HG03378 (cell line): ENCODE data around the gene CCNK.

Experiments used
- ATAC-seq: cut with Tn5 transposase; IDR thresholded peaks from one replicate; pipeline ENCODE4 v1.9.1; 2021; ENCODE audit warnings: mild to moderate bottlenecking, moderate library complexity; ENCODE audit not compliant: unreplicated experiment

Gene CCNK

GRCh38 chr14:99465288-99465687 is 15.9 kb upstream of the CCNK start:
- ATAC-seq: no peak

- no peak for ATAC-seq
These were observed 14.5 kb upstream of the CCNK start for GRCh38 chr14:99466758-99467157.

DNA sequence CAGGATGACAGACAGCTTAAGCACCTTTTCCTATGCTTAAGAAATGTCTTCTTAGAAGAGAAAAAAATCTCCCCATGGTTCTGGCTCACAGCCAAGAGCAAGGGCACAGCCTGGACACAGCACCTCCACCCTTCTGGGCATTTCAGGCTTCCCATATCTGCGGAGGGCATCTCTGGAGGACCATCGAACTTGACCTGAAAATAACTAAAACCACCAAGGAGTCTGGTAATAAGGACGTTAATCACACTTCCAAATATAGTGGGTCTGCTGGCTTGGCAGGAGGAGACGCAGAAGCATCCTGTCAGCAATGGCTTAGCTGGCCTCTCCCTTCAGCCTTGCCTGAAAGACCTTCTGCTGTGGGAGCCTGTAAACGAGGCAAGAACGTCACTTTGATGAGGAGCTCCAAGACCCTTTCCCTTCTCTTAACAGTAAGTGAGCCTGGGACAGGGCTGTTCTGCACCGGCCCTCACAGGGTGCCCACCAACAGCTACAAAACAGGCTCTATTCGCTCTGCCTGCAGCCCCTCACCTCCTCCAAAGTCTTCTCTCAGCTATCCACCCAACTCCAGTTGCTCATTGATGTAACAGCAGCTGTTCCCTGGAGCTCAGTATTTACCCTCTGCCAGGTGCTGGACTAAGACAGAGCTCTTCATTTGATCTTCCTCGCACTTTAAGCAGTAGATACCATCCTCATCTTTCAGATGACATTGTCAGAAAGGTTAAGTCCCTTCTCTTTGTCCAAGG is 13.7 kb upstream of the CCNK start:
- no peak for ATAC-seq

DNA sequence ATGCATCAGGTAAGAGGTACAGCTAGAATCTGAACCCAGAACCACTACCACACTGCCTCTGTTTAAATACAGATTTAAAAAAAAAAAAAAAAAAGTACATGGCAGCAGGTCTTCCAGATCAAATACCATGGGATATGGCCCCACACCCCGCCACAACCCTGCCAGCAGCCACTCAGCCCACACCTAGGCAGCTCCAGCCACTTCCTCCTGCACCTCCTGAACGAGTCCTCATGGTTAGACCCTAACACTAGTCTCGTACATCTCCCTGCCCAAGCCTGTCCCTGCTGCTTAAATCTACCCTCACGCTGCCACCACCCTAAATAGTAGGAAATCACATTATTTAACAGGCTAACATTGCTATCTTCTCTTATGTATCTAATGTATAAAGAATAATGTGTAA is 13.1 kb upstream of the CCNK start:
- ATAC-seq: no peak

- no peak for ATAC-seq
These were observed 12.2 kb upstream of the CCNK start for GRCh38 chr14:99468836-99469592.

GRCh38 chr14:99471731-99472130 is 9.5 kb upstream of the CCNK start:
- ATAC-seq: no peak

- ATAC-seq: no peak
These were observed 8.3 kb upstream of the CCNK start for GRCh38 chr14:99472937-99473336.

DNA sequence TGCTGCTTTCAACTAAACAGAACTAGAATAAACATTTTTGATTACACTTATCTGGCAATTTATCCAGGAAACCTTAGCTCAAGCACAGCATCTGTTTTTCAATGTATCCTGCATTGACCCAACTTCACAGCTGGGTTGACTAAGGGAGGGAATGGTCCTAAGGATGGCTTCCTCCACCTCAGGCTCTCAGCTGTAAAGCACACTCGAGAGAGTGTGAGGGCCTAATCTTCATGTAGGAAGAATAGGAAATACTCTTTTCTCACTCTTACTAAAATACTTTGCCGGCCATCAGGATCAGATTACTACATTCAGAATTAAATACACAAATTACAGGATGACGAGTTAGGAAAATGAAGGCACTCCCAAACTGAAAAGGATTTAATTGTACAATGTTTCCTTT is 7.8 kb upstream of the CCNK start:
- no peak for ATAC-seq

- no peak for ATAC-seq
These were observed 6.0 kb upstream of the CCNK start for GRCh38 chr14:99475179-99475578.

DNA sequence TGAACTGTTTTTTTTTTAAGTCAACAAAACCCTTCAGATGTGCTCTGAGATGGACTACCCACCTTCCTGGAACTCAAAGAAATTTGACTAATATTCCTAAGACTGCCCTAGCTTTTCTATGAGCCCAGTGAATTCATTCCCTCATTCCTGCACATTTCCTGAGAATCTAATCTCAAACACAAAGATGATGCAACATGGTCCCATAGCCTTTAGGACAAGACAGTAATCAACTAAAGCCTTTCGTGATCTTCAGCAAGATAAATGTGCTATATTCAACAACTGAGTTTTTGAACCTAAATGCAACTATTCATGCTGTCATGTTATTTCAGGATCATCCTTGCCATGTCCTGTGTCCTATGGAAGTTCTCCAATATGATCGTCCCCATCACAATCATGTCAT is 5.5 kb upstream of the CCNK start:
- ATAC-seq: no peak

DNA sequence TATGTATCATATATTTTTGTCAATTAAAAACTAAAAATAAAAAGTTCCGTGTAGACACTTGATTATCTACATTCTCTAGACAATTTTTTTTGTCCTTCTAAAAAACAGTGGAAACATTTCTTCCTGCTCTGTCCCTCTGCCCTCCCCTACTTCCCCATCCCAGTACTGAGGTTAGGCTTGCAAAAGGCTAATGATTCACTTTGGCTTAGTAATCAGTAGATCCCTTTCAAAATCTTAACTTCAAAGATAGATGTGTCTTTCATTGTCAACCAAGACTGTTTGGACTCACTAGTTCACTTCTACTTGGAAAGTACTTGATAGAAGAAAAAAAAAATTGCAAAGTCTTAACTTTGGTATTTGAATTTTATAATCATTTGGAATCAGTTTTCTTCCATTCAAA is 4.3 kb upstream of the CCNK start:
- ATAC-seq: no peak

DNA sequence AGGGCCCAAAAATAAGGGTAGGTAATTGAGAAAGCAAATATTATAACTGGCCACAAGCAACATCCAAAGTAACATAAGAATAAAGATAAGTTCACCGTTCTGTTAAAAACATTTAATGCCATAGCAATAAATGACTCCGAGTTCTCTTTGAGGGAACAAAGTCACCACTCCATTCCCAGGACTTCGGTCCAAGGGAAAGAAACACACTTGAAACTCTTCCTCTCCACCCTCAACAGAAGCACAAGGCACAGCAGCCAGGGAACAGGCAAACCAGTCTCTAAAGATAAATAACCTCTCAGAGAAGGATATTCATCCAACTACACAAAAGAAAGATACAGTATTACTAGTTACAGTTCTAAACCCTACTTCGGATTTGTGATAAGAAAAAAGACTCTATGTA is 3.1 kb upstream of the CCNK start:
- no peak for ATAC-seq

- ATAC-seq: no peak
These were observed 1.9 kb upstream of the CCNK start for GRCh38 chr14:99479160-99479905.

DNA sequence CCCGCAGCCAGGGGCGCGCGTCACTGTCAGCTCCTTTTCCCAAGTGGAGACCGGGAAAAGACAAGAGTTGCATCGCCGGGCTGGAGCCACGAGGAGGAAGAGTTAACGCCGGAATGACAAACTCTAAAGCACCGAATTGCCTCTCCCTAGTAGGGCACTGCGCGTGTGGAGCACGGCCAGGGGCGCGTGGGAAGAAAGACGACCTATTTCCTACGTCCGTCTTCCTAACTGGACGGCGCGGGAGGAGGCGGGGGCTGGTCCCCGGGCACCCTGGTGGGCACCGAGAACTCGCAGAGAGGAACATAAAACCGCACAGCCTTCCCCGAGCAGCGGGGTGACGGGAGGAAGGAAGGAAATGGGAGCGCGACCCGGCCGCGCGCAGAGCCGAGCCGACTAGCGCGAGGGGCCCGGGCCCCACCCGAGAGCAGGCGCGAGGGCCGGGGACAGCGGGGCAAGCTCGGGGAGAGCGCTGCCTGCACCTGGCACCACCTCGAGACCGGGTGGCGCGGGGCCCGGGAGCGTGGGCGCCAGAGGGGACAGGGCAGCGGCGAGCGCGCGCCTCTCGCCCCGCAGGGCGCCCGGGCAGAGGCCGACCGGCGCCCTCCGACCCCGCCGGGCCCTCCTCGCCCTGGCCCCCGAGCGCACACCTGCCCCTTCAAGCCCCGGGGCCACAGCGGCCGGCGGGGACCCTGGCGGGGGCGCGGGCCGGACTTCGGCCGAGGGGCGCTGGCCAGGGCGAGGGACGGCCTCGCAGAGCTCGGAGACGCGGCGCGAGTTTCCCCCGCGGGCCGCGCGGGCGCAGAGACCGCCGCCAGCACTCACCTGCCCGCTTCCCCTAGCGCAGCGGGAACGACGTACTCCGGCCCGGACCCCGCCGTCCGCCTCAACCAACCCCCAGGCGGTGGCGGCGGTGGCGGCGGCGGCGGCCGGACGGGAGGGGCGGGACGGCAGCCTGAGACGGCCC is 1.0 kb upstream of the CCNK start, which contains the start of gene SETD3:
TSS of gene SETD3 (minus strand) at position 954 of the 964 bp plus-strand sequence. CDS start 15,054 bp downstream, outside the sequence.
- no peak for ATAC-seq

DNA sequence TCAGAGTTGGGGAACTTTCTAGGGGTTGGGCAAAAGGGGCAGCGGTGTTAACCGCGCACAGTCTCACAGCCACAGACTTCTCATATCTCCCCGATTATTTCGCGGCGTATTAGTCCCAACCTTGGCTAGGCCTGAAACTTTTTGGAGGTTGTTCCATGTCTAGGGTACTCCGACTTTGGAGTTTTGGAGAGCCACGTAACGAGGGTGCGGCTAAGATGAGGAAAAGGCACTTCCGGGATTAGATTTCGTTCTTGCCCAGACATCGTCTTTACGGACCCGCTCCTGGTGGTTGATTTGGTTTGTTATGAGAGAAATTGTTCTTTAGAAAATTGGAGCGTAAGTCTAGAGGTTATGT is 513 bp downstream of the CCNK start:
- ATAC-seq: no peak

GRCh38 chr14:99484106-99484505 is 2.9 kb downstream of the CCNK start:
- ATAC-seq: no peak

GRCh38 chr14:99497341-99497740 is 16.1 kb downstream of the CCNK start:
- ATAC-seq: no peak

DNA sequence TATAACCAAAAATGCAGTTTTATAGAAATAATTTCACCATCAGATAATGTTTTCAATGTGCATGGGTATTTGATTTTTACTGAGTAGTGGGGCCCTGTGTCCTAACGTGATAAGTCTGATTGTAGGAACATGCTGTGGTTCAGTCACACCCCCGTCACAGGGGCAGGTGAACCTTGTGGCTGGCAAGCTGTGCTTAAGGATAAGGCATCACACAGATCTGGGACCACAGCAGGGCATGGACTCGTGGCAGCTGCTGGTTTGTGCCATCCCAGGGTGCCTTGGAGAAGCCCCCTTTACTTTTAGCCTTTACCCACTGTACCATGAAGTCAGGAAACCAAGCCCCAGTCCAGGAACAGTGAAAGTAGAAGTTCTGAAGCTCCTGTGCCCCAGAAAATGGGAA is 16.7 kb downstream of the CCNK start:
- ATAC-seq: no peak

DNA sequence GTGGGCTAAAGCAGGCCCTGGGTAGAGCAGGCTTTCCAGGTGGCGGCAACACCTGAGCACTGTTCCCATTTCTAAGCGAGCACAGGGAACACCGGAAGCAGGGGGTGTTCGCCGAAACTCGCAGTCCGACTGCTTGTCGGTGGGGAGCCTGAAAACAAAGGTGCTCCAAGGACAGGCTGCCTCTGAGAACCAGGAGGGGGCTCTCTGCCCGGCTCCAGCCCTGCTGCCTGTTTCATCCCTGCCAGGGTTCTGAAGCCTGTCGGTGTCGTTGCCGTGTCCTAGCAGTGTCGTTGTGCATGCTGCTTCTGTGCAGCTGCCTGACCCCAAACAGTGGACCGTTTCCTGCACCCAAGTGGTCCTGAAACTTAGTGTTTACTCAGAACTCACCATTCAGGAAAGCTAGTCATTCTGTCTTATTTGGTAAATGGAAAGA is 21.8 kb downstream of the CCNK start:
- no peak for ATAC-seq

DNA sequence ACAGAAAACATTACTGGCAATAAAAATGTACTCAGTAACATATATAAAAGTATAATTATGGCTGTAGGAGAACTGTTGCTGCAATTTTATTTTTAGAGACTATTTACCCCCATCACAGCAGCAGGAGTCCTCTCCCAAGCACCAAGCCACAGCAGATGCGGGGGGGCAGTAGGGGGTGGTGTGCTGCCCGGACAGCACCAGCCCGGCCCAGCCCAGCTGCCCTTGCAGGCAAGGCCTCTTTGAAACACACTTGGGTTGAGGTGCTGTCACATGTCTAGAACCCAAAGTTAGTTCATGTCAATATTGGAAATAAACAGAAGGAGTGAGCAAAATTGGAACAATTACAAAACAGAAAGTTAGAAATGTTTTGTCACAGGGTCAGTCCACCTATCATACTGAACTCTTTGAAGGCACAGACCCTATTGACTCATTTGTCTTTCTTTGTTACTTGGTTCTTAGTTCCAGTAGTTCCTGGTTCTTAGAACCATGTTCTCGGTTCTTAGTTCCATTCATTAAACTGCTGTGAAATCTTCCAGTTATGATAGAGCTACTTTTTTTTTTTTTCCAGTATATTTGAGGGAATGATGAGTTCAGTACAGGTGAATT is 22.7 kb downstream of the CCNK start:
- no peak for ATAC-seq
